ENCODE data around the gene PNN.
"Not testable (repeated sequence)": the region's sequence is repeated elsewhere in the genome, so short reads cannot be mapped to it uniquely, and the experiment has no call there.

The PNN gene

DNA sequence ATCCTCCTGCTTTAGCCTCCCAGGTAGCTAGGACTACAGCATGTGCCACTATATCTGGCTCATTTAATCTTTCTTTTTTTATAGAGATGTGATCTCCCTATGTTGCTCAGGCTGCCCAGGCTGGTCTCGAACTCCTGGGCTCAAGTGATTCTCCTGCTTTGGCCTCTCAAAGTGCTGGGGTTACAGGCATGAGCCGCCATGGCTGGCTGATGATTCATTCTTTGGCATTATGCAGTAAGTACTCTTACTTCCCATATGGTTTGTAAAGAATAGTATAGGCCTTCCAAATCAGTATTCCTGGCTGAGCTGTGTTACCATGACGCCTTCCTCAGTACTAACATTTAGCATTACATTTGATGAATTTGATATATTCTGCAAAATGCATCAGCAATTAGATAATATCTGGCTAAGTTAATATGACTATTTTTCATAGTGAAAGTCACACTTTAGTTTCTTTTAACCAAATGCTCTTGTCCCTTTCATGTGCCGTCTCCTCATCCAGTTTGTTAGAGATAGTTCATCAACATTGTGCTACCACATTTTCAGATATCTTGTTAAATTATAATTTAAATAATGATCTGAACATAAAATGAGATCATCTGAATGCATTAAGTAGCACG lies 55.5 kb downstream of the PNN start:
- no peak for DNase-seq

DNA sequence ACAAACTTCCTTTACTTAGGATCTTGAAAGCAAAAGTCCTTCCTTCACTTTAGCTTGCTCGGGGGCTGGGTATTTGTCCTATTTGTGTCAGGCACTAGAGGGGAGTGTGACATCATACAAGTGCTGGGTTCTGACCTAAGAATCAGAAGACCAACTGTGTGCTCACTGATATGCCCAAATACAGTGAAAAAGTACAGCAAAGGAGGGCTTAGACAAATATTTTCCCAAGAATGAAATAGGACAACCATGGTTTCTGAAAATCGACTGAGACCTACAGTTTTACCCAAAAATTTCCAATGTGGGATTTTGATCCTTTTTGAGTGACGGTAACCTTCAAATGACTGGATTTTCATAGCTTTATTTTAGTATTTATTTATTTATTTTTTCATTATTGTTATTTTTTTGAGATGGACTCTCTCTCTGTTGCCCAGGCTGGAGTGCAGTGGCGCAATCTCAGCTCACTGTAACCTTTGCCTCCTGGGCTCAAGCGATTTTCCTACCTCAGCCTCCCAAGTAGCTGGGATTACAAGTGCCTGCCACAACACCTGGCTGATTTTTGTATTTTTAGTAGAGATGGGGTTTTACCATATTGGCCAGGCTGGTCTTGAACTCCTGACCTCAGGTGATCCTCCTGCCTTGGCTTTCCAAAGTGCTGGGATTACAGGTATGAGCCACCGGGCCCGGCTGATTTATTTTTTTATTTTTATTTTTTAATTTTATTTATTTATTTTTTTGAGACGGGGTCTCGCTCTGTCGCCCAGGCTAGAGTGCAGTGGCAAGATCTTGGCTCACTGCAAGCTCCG lies 56.9 kb downstream of the PNN start:
- DNase-seq = not testable (repeated sequence)
